ENCODE measurements around the gene TIMM17A.
"Not testable (repeated sequence)": the region's sequence is repeated elsewhere in the genome, so short reads cannot be mapped to it uniquely, and the experiment has no call there.

The TIMM17A gene

DNA sequence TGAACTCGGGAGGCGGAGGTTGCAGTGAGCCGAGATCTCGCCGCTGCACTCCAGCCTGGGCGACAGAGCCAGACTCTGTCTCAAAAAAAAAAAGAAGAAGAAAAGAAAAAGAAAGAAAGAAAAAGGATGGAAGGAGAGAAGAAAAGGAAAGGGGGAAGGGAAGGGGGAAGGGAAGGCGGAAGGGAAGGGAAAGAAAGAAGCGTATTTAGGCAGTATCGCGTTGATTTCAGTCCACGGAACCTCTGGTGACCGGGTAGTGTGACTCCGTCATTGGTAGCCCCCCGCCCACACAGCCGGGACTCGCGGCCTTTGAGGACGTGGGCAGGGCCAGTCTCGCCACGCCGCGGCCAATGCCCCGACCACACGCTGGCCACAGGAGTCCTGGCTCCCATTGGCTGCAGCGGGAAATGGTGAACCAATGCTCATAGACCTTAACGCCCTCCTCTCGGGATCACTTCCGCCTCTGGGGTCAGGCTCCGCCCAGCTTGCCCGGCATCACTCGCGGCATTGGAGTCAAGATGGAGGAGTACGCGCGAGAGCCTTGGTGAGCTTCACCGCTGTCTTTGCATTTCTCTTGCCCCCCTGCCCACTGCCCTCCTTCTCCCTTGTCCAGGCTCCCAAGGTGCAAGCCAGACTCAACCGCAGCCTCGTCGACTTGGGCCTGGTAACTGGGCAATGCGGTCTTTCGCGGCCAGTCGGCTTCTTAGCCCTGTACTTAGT, at the start of gene TIMM17A:
Gene TIMM17A (plus strand): TSS at position 495 of the 720 bp plus-strand sequence. CDS start 24 bp downstream, at position 519.
- DNase-seq = peak; percentile 96 to 97

DNA sequence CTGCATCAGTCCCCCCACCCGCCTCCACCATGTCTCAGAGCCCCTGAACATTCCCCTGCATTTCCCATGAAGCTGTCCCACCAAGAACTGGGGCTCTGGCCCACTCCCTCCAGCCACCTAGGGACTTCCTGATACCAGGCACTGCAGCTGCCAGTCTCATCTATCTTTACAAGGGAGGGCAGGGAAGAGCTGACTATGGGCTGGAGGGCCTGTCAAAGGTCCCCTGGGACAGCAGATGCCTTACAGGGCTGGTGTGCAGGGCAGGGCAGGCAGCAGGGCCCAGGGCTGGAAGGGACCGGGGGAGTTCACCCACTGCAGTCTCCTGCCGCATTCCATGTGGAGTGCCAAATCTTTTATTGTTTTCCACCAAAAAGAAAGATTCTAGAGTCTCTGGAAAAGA, 49.0 kb upstream of the TIMM17A start:
- no peak for DNase-seq

DNA sequence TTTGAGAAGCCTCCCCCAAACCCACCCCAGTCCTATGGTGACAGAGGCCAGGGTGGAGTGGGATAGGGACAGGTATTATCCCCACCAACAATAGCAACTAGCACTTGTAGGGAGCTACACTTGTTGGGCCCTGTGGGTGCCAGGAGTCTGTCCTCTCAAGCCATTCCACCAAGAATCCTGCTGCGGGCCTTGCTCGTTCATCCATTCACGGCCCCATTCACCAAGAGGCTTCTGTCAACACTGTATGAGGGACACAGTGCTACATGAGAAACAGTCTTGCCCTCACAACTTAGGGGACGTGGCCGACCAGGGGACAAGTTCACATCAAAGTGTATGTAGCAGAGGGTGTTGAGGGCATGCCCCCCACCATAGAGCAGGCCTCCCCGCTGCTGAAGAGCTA, 47.7 kb upstream of the TIMM17A start:
- no peak for DNase-seq

DNA sequence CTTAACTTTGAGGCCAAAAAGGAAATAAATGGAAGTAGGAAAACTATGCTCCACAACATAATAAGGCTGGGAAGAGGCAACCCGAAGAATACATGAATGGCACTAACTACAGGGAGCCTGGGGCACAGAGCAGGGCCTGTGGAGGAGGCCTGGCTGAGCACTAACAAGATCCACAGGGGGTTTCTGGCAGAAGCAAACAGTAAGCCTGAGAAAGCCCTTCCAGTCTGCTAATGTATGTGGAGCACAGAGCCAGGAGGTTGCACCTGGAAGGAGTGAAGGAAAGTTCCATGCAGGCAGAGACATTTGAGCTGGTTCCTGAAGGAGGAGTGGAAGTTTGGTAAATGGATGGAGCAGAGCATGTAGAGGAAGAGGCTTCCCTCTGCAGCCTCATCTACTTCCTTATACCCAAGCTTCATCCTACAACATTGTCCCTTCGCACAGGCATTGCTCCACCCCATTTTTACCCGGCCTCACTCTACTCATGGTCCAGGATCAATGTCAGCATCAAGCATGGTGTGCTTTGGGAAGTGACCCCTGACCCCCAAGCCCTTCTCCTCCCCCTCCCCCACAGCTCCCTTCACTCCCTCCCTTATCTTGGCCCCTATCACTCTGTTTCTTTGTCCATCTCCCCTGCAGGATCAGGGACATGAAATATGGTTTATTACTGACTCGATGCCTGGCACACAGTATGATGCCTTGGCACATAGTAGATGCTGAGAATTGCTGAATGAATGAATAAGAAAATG, 43.3 kb upstream of the TIMM17A start:
- no peak for DNase-seq

DNA sequence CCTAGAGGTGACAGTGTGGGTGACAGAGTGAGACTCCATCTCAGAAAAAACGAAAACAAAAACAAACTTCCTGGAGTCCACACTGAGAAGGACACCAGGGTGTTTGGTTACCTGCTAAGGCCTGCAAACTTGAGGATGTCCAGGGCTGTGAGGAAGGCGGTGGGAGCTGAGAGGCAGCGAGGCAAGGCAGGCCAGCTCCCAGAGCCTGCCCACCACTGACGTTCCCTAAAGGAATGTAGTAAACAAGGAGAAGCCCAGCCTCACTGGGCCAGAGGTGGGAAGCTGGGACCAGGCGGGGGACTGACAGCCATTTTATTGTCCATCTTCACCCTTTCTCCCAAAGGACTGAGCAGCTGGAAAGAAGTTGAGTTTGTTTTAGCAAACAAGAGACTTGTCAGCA, 42.5 kb upstream of the TIMM17A start:
- DNase-seq = no peak

DNA sequence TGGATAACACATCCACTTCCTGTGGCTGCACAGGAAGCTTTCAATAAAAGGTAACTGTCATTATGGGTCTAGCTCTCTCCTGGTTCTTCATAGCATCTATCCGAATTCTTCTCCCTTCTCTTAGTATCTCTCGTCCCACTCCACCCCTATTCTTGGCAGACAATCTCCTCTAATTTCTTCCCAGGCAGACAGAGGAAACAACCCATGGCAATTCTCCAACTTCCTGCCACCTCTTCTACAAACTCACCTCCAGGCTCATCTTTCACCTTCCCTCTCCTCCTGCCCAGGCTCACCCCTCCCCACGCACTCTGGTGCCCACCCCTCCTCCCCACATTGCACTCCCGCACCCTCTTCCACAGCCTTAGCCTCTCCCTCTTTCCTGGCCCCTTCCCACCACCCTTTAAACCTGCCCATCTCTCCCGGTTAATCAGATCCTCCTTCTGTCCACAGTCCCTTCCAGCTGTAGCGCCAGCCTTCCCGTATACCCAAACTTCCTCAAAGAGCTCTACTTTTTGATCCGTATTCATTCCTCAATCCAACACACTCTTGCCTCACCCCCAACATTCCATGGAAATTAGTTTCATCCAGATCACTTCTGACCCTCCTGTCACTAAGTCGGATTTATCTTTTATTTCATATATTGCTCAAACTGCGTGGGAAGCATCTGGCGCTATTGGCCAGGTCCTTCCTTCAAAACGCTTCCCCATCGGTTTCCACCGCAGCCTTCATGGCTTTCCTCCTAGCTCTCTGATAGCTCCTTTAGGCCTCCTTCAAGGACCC, 40.7 kb upstream of the TIMM17A start:
- no peak for DNase-seq

DNA sequence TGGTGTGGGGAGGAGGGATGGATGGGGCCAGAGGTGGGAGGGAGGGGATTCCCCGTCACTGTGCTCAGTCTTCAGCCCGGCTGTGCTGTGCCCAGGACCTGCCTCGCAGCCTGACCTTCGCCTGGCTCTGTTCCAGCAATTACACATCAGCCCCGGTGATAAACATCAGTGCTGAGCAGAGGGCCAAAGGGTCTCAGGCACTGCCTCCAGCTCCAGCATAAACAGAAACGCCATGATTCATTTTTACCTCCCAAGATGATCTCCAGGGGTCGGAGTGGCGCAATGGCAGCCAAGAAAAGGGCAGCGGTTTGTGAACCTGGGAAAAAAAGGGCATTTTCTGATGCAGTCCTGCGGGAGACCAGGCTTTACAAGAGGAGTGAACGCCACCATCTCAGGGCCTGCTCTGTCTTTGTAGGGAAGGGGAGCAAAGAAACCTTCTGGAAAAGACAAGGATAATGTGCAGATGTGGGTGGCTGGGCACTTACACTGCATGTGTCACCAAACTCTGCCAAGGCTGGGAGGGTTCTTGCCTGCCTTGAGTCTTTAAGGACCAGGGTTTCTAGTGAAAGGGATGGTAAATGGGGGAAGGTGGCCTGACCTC, 38.6 kb upstream of the TIMM17A start:
- no peak for DNase-seq

DNA sequence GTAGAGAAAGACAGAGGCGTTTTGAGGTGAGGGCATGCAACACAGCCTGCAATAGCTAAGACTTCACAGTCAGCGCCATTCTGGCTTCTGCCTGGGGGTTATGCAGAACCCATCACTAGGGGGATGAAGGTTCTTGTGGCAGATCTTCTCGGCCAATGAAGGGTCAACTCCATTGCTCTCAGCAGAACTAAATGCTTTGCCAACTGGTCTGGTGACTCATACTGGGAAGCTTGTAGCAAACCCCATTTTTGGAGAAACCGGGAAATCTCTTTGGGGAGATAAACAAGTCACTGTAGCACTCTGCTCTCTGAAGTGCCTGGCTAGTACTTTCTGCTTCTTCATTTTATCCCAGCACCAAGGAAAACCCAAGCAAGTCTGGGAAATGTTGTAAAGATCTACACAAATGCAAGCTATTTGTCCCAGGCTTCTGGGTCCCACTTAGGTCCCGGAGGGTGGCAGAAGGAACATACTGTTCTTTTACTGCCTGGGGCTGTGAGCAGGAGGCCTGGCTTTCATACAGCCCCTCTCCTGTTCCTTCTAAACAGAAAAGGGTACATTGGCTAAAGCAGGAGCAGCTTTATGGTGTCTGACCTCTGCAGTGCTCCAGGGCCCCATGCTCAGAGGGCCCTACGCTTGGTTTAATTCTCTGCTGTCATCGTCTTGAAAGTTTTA, 37.8 kb upstream of the TIMM17A start:
- DNase-seq = no peak

DNA sequence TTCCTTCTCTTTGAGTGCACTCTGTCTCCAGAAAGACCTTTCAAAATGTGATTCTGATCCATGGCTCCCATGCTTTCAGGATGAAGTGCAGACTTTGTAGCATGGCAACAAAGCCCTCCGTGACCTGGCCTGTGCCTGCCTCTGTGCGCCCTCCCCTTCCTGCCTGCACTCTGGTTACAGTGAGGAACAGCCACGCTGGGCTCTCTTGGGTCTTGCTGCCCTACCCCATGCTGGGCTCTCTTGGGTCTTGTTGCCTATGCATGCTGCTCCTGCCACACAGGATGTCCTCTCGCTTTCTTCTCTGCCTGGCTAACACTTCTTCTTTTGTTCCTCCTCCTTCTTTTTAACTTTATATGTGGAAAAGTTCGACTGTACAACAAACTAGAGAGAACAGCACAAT, 37.0 kb upstream of the TIMM17A start:
- no peak for DNase-seq

DNA sequence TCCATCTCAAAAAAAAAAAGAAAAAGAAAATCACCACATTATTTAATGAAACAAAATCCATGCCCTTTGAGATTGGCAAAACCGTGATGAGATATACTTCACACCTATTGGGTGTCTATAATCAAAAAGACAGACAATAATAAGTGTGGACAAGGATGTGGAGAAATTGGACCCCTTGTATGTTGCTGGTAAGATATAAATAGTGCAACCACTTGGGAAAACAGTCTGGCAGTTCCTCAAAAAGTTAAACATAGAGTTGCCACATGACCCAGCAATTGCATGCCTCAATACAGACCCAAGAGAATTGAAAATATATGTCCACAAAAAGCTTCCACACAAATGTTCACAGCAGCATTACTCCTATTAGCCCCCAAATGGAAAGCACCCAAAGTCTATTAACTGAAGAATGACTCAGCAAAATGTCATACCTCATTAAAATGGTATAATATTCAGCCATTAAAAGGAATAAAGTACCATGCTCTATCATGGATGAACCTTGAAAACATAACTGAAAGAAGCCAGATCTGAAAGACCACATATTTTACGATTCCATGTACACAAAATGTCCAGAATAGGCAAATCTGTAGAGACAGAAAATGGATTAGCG, 33.2 kb upstream of the TIMM17A start:
- DNase-seq = no peak

DNA sequence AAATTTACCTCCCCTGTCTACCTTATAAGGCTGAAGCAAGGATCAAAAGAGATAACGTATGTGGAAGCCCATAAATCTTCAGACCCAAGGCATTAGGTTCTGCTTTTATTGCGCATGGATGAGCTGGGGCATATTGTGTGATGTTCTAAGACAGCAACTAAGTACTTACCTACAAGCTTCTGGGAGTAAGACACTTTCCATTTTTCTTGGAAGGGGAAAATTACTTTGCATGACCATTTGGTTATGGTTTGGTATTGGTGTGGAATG, 30.1 kb upstream of the TIMM17A start:
- no peak for DNase-seq

DNA sequence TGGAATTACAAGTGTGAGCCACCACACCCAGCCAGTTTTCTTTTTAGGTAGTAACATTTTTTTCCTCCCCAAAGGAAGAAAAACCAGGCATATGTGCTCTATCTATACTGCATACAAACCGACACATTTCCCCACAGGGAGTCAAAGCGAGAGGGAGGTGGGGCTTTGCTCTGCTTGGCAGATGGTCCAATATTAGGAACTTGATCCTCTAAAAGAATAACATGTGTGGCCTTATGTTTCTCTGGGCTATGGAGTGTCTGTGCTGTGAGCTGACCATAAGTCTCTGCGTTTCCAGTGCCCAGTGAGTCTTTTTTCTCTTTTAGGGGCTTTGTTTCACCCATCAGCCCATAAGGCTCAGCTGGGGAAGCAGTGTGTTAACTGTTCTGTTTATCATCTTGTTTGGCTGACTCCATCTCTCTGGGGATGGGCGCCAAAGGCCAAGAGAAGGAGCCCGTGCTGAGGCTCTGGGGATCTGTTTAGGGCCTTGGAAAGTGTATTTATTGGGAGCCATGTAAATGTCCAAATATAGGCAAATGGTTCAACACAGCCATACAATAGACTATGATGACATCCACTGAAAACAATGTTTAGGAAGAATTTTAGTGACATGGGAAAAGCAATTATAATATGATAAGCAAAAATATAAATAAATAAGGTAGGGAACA, 29.2 kb upstream of the TIMM17A start:
- DNase-seq = no peak

DNA sequence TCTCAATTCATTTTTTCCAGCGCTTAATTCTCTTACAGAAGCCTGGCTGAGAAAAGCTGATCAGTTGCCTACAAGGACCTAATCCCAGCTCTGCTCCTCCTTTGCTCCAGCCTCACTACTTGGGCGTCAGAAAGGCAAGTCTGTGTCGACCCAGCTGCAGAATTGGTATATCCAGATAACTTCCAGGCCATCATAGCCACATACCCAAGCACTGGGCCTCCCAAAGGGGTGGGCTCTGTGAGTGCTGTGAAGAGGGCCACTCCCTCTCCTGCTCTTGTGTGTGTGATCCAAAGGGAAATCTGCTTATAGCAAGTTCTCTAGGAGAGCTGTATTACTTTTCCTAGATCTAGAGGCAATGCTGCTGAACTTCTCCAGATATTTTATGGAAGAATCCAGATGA, 27.0 kb upstream of the TIMM17A start:
- DNase-seq = no peak

DNA sequence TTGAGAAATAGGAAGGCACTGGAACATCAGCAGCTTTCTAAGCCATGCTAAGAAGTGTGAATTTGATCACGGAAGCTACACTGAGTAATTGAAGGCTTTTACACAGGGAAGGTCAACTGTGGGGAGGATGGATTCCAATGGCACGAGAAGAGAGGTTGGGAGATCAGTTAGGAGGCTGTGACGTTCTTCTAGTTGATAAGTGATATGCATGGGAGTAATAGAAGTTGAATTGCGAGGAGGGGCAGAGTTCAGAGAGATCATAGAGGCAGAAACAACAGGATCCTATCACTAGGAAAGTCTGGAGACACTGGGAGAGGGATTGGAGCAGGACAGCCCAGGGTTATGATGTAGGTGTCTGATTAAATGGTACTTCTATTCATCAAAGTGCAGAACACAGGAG, 25.2 kb upstream of the TIMM17A start:
- DNase-seq = no peak

DNA sequence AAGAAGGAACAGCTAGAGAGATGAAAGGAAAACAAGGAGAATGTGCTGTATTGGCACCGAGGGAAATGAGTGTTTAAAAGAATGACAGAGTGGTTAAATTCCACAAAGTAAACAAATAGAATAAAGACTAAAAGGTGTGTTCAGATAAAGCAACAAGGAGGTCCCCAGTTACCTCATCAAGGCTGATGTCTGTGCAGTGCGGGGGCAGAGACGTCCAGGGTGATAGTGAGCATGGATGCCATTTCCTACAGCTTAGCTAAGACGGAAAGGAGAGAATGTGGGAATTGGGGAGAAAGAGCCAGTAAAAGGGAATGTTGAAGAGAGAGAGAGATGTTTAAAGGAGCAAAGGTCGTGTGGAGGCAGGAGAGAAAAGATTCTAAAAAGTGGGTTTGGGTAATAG, 24.5 kb upstream of the TIMM17A start:
- DNase-seq = no peak

DNA sequence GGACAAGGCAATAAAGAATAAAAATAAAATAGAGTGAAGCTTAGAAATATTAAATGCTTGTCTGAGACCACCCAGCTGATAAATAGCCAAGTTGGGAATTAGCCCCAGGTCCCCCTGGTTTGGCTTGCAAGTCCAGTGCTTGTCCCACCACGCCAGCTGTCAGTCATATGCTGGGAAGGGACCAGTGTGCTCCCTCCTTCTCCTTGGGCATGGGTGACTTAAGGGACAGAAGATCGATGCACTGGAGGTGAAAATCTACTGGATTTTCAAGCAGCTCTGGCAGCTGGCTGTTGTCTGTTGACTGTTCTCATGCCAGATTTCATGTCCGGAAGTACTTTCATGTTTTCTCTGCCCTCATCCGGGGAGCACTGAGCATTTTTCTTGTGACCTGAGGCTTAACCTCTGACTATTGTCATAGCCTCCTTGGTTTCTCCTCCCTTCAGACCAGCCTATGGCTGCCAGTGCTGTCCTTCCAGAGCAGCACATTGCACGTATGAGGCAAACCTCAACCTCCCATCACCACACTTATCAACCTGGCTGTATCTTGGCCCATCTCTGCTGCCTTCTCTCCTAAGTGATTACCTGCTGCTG, 21.4 kb upstream of the TIMM17A start:
- no peak for DNase-seq

DNA sequence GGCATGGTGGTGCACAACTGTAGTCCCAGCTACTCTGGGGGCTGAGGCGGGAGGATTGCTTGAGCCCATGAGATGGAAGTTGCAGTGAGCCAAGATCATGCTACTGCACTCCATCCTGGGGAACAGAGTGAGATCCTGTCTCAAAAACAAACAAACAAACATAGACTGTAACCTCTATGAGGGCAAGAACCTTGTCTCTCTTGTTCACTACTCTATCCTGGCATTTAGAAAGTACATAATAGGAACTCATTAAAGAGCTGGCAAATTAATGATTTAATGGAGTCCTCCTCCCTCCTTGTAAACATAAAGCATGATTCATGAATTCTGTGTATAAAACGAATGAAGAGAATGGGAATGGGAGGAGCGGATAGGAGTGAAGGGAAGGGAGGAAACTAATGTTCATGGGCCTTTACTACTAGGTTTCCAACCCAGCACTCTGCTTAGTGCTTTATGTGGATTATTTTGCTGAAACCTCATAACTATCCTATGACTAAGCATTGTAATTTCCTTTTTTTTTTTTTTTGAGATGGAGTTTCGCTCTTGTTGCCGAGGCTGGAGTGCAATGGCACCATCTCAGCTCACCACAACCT, 17.6 kb upstream of the TIMM17A start:
- no peak for DNase-seq

DNA sequence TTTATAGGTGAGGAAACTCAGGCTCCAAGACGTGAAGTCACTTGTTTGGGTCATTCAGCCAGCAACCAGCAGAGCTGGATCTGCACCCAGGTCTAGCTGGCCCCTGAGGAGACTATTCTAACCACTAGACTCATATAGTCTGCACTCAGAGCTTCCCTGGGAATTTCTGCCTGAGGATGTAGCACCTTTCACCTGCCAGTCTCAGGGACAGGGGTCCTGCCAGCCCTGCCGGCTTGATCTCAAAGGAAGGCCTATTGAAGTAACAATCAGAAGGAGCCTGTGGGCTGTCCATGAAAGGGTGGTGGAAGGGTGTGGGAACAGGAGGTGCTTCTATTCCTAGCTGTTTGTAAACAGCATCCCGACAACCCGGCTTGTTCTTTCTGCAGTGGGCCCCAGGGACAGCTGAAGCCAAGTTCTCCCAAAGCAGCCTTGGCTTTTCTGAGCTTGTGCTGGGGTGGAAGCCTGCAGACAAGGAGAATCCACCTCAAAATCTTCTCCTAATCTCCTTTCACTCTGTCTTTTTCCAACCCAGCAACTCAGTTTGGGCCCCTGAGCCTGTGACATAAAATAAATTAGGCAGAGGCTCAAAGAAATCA, 16.8 kb upstream of the TIMM17A start:
- DNase-seq = no peak

DNA sequence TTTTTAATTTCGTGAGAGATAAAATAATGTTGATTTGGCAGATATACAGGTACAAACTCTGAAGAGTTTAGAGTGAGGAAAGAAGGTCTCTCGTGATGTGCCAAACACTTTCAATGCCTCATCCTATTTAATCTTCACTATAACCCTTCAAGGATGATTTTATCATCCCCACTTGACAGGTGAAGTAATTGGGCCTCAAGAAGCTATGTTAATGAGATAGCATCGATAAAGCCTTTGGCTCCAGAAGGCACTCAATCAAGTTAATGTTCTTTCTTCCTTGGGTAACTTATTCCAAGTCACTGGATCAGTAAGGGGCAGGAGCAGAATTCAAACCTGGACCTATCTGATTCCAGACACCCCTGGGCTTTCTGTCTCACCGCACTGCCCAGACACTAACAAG, 16.2 kb upstream of the TIMM17A start:
- DNase-seq = no peak

DNA sequence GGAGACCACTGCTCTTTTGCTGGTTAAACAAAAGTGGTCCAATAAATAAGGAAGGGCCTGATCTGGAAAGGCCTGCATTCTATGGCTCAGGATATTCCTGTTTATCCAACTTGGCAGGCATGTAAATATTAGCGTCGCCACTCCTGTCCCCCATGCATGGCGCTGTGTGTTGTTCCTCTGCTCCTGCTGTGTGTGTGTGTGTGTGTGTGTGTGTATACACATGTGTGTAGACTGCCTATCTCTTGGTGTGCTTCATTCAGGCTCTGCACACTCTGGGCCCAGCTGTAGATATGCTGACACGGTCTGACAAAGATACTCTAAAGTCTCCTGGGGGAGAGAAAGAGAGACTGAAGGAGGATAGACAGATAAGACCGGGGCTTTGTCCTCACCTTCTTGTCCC, 15.7 kb upstream of the TIMM17A start:
- DNase-seq = no peak

DNA sequence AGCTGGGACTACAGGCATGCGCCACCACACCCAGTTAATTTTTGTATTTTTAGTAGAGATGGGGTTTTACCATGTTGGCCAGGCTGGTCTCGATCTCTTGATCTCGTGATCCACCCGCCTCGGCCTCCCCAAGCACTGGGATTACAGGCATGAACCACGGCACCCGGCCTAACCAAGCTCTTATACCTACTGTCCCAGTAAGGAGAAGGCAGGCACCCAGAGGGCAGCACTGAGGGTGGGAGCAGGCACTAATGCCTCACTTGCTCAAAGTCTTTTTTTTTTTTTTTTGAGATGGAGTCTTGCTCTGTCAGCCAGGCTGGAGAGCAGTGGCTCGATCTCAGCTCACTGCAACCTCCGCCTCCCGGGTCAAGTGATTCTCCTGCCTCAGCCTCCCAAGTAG, 15.0 kb upstream of the TIMM17A start:
- DNase-seq = not testable (repeated sequence)
